DOHH2 (cell line): ENCODE data around the gene PCDHGA6.

Experiments
- CTCF ChIP-seq: fragments of 200-600 bp; sonication (generic); IDR thresholded peaks from one replicate; pipeline ENCODE4 v1.5.1; 2014; ENCODE audit warnings: antibody characterized with exemption, mild to moderate bottlenecking, low read depth, low read length; ENCODE audit not compliant: poor library complexity, severe bottlenecking
- EZH2phosphoT487 ChIP-seq: fragments of 200-600 bp; sonication (generic); IDR thresholded peaks from 2 replicates; pipeline ENCODE4 v1.6.1; 2017; ENCODE audit warnings: borderline replicate concordance, mild to moderate bottlenecking, antibody characterized with exemption, low read length, moderate library complexity, mixed read lengths

- TF ChIP-seq CTCF, result no peak
- no peak for TF ChIP-seq EZH2phosphoT487
Observed at GRCh38 chr5:141419074-141419880, 45.6 kb downstream of the PCDHGA6 start.
